Measurements from ENCODE around the gene INTS1.

INTS1 gene

DNA sequence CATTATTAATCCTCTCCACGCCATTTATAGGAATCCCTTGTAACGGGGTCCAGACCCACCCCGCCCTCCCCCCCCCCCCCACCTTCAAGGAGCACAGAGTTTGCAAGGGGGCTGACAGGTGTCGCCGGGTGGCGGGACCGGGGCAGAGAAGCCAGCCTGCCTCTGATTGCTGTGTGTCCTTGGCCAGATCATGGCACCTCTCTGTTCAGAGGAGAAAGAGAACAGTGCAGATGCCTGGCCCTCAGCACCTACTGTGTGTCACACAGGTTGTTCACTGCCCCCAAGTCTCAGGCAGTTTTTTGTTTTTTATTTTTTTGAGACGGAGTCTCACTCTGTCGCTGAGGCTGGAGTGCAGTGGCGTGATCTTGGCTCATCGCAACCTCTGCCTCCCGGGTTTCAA is 39.5 kb downstream of the INTS1 start:
- TF ChIP-seq, protein P1, sequence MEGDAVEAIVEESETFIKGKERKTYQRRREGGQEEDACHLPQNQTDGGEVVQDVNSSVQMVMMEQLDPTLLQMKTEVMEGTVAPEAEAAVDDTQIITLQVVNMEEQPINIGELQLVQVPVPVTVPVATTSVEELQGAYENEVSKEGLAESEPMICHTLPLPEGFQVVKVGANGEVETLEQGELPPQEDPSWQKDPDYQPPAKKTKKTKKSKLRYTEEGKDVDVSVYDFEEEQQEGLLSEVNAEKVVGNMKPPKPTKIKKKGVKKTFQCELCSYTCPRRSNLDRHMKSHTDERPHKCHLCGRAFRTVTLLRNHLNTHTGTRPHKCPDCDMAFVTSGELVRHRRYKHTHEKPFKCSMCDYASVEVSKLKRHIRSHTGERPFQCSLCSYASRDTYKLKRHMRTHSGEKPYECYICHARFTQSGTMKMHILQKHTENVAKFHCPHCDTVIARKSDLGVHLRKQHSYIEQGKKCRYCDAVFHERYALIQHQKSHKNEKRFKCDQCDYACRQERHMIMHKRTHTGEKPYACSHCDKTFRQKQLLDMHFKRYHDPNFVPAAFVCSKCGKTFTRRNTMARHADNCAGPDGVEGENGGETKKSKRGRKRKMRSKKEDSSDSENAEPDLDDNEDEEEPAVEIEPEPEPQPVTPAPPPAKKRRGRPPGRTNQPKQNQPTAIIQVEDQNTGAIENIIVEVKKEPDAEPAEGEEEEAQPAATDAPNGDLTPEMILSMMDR (IDR thresholded peaks at IDR 0.05; ENCODE audit: low read depth, low read length), result no peak
- no peak for DNase-seq
- no peaks in the 10 kb centered on the region for H3K9me3 ChIP-seq

DNA sequence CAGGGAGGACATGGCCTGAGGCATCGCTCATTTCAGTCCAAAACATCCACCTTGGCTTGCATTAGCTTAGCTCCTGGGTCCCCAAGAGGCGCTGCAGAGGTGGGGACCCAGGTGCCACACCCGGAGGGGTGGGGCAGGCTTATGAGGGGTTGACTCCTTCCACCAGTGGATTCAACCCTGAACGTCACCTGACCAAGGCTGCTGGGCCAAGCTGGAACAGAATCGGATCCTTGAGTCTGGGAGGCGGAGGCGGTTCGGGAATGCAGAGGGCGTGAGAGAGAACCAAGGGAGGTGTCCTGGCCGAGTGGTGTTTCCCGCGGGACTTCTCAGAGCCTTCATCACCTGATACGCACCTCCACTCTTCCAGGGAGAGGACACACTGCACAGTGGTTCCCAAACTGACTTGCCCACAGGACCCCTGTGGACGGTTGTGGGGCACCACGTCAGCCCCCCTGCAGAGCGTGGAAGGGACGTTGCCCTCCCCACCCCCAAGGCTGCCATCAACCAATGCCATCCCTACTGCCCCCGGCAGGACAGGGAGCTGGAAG is 40.4 kb downstream of the INTS1 start:
- no peak for DNase-seq
- H3K27me3 ChIP-seq, result peaks cover 16% of the 10 kb centered on the region
- TF ChIP-seq, protein P1 (IDR thresholded peaks at IDR 0.05; ENCODE audit: low read depth, low read length), result no peak

More for the DNA sequence above, 39.5 kb downstream of the INTS1 start:
- H3K36me3 ChIP-seq, result peaks cover 1% of the 10 kb centered on the region
- H3K4me1 ChIP-seq, result peaks cover 9% of the 10 kb centered on the region
- H3K27me3 ChIP-seq, result peaks cover 13% of the 10 kb centered on the region
- H3K4me3 ChIP-seq (ENCODE audit: low read depth, low read length), result no peak overlapping the region

GRCh38 chr7:1461646-1462375 is 42.4 kb downstream of the INTS1 start:
- H3K4me1 ChIP-seq, result peaks cover 6% of the 10 kb centered on the region
- no peak for DNase-seq
- H3K4me3 ChIP-seq (ENCODE audit: low read depth, low read length), result no peak overlapping the region
- H3K9me3 ChIP-seq, result no peaks in the 10 kb centered on the region
- no peaks in the 10 kb centered on the region for H3K36me3 ChIP-seq
- TF ChIP-seq, protein P1 (IDR thresholded peaks at IDR 0.05; ENCODE audit: low read depth, low read length), result no peak
- peaks cover 28% of the 10 kb centered on the region for H3K27me3 ChIP-seq

More for the DNA sequence above, 40.4 kb downstream of the INTS1 start:
- Histone ChIP-seq H3K4me1 (peaks cover 3% of the 10 kb centered on the region), H3K36me3 (no peaks in the 10 kb centered on the region), H3K4me3 (ENCODE audit: low read depth, low read length) (no peak overlapping the region), H3K9me3 (no peaks in the 10 kb centered on the region)

DNA sequence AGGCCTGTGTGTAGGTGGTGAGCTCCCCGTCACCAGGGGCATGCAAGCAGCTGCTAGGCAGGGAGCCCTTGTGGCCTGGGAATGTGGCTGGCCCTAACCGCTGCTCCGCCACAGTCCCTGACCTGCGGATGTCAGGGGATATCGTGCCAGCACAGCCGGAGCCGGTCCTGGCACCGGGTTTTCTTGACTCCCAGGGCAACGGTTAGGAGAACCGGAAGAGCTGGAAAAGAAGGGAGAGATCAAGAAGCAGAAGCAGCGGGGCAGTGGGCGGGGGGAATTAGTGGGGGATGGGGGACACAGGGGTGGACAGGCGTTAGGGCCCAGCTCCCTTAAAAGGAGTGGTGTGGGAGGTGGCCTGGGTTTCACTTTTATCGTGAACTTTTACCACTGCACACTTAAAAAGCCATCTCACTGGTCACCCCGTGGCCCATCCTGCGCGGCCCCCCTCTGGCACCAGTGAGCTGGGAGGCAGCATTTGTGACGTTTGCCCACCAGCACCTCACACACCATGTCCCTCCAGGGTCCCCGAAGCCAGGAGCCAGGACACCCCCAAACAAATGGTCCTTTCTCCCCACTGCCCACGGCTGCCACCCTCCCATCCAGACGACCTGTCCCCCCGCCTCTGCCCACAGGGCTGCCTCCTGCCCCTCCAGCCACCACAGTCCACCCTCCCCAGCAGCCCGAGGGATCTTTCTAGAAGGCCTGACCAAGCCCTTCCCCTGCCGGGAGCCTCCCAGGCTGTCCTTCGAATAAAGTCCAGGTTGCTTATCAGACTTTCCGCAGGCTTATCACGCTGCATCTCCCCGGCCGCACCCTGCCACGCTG is 43.2 kb downstream of the INTS1 start:
- no peaks in the 10 kb centered on the region for H3K9me3 ChIP-seq
- TF ChIP-seq, protein P1 (IDR thresholded peaks at IDR 0.05; ENCODE audit: low read depth, low read length), result no peak
- peaks cover 6% of the 10 kb centered on the region for H3K4me1 ChIP-seq
- H3K36me3 ChIP-seq, result no peaks in the 10 kb centered on the region
- DNase-seq, result no peak
- peaks cover 28% of the 10 kb centered on the region for H3K27me3 ChIP-seq
- no peak overlapping the region for H3K4me3 ChIP-seq (ENCODE audit: low read depth, low read length)

GRCh38 chr7:1459920-1460820 is 44.0 kb downstream of the INTS1 start:
- TF ChIP-seq, protein P1 (IDR thresholded peaks at IDR 0.05; ENCODE audit: low read depth, low read length), result no peak
- no peaks in the 10 kb centered on the region for H3K9me3 ChIP-seq

More at GRCh38 chr7:1459920-1460820, 44.0 kb downstream of the INTS1 start:
- Histone ChIP-seq H3K27me3 (peaks cover 28% of the 10 kb centered on the region), H3K4me3 (ENCODE audit: low read depth, low read length) (no peak overlapping the region; the same call in 1 of the 2 replicates), H3K4me1 (peaks cover 6% of the 10 kb centered on the region), H3K36me3 (no peaks in the 10 kb centered on the region)
- DNase-seq, result no peak
